ENCODE results near the gene PLEKHM2.

DNA sequence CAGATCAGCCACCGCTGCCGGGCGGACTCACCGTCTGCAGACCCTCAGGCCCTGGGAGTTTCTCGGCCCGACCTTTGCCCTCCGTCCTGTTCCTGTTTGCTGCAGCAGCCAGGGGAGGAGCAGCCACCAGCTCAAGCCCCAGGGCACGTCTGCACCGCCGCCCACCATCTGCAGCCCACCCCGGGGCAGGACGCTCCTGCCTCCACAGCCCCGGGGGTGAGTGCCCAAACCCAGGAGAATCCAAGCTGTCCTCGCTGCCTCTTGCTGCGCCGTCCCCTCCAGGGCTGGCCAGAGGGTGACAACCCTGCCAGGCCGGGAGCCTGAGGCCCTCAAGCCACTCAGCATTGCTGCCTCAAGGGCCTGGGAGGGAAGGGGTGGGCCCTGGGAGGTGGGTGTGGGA is 50.8 kb downstream of the PLEKHM2 start:
- no peak for TF ChIP-seq POLR2A (IDR thresholded peaks at IDR 0.05; ENCODE audit: low read depth, low read length)
- no peak for TF ChIP-seq POLR2AphosphoS5 (IDR thresholded peaks at IDR 0.05; ENCODE audit: low read depth, low read length)

Data from GM12892 (cell line).